ENCODE measurements around the gene CABP1. TPM values are rescaled to one million over a fixed set of nuclear protein-coding genes. Genes with fewer than 3 reads are reported as not detected.
"Not testable (repeated sequence)": the region's sequence is repeated elsewhere in the genome, so short reads cannot be mapped to it uniquely, and the experiment has no call there.

The CABP1 gene
- total and polyA plus RNA-seq, 2 donors (not counting 3 experiments of a cell fraction or from before 2014, with no cell fraction given), result 0.07 to 0.31 TPM

GRCh38 chr12:120602416-120602815, 38.0 kb upstream of the CABP1 start:
- H4K20me1 ChIP-seq (replicated peaks; ENCODE audit: control insufficient read depth, extremely low read depth, insufficient read depth, low read length); H3K79me2 ChIP-seq (ENCODE audit: control insufficient read depth, insufficient read depth, low read length); H3K9ac ChIP-seq (replicated peaks; ENCODE audit: extremely low read depth, insufficient read depth, low read length); H3K4me1 ChIP-seq (ENCODE audit: control insufficient read depth, extremely low read depth, insufficient read depth, low read length); DNase-seq (ENCODE audit: low read depth, low spot score); H3K4me3 ChIP-seq (replicated peaks in 1 of 3; ENCODE audit: insufficient read depth in 1 of 3, low read depth in 1 of 3, low read length in 3 of 3); BruUV-seq (replicated peaks); POLR2A ChIA-PET; H3K27ac ChIP-seq (ENCODE audit: insufficient read depth, low read depth, low read length); H2AFZ ChIP-seq (ENCODE audit: low read depth, low read length); H3K36me3 ChIP-seq (ENCODE audit: control insufficient read depth in 2 of 2, extremely low read depth in 1 of 2, insufficient read depth in 2 of 2, low read length in 2 of 2); FAIRE-seq; H3K9me3 ChIP-seq (replicated peaks; ENCODE audit: control insufficient read depth, insufficient read depth, low read length); H3K9me1 ChIP-seq (replicated peaks; ENCODE audit: control insufficient read depth, extremely low read depth, insufficient read depth, low read length); intact Hi-C loops (cut with micrococcal nuclease); H3K4me2 ChIP-seq (ENCODE audit: insufficient read depth, low read length); H3K27me3 ChIP-seq (ENCODE audit: control insufficient read depth in 2 of 2, insufficient read depth in 2 of 2, low read length in 2 of 2); dilution Hi-C loops (cut with MboI; ENCODE audit: extremely low pct_ligation_motif_present, low sequenced_read_pairs): not testable (repeated sequence)
- CTCF ChIA-PET, result interaction anchor here (0.8 to 1.9 kb wide), 4 partner anchors 23 to 370 kb away, joined by 3 to 6 read pairs (median 4); no protein-coding TSS in a partner anchor

DNA sequence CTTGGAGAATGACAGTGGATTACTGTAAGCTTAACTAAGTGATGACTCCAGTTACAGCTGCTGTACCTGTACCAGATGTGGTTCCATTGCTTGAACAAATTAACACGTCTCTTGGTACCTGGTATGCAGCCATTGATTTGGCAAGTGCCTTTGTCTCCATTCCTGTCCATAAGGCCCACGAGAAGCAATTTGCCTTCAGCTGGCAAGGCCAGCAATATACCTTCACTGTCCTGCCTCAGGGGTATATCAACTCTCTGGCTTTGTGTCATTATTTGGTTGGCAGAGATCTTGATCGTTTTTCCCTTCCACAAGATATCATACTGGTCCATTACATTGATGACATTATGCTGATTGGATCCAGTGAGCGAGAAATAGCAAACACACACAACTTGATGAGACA, 29.9 kb upstream of the CABP1 start:
- H3K4me3 ChIP-seq (replicated peaks in 1 of 3; ENCODE audit: insufficient read depth in 1 of 3, low read depth in 1 of 3, low read length in 3 of 3), result no peak overlapping the region
- H3K27me3 ChIP-seq (ENCODE audit: control insufficient read depth in 2 of 2, insufficient read depth in 2 of 2, low read length in 2 of 2), result peaks cover 5 to 11% of the 10 kb centered on the region in 2 experiments
- no peak overlapping the region for H3K4me2 ChIP-seq (ENCODE audit: insufficient read depth, low read length)
- dilution Hi-C loops (cut with MboI; ENCODE audit: extremely low pct_ligation_motif_present, low sequenced_read_pairs) (no loop called here), intact Hi-C loops (cut with micrococcal nuclease) (no loop called here)
- no peaks in the 10 kb centered on the region for H3K36me3 ChIP-seq (ENCODE audit: control insufficient read depth in 2 of 2, extremely low read depth in 1 of 2, insufficient read depth in 2 of 2, low read length in 2 of 2)
- CTCF ChIA-PET, result no interaction called here
- no peaks in the 10 kb centered on the region for H3K9me3 ChIP-seq (replicated peaks; ENCODE audit: control insufficient read depth, insufficient read depth, low read length)
- H2AFZ ChIP-seq (ENCODE audit: low read depth, low read length), result no peak overlapping the region
- no peaks in the 10 kb centered on the region for H4K20me1 ChIP-seq (replicated peaks; ENCODE audit: control insufficient read depth, extremely low read depth, insufficient read depth, low read length)
- H3K9me1 ChIP-seq (replicated peaks; ENCODE audit: control insufficient read depth, extremely low read depth, insufficient read depth, low read length), result no peaks in the 10 kb centered on the region
- H3K27ac ChIP-seq (ENCODE audit: insufficient read depth, low read depth, low read length), result no peak overlapping the region
- H3K79me2 ChIP-seq (ENCODE audit: control insufficient read depth, insufficient read depth, low read length), result no peaks in the 10 kb centered on the region
- POLR2A ChIA-PET, result interaction anchor here (0.6 kb wide), 1 partner anchor 337 kb away, joined by 4 read pairs; no protein-coding TSS in a partner anchor
- FAIRE-seq (no peak), DNase-seq (ENCODE audit: low read depth, low spot score) (no peak)
- TF ChIP-seq POLR2AphosphoS5 (IDR thresholded peaks at IDR 0.05; ENCODE audit: insufficient read depth, low read depth, low read length), result no peak
- TF ChIP-seq MYC (IDR thresholded peaks at IDR 0.05; ENCODE audit: low read depth, low read length), result no peak
- TF ChIP-seq JUN (IDR thresholded peaks at IDR 0.05; ENCODE audit: borderline replicate concordance, insufficient read depth, insufficient read length, low read depth), result no peak
- no peak for TF ChIP-seq MAX (IDR thresholded peaks at IDR 0.05; ENCODE audit: insufficient read depth, insufficient read length)
- TF ChIP-seq EZH2 (IDR thresholded peaks at IDR 0.05; ENCODE audit: borderline replicate concordance, low read depth, low read length, severe bottlenecking), result no peak
- TF ChIP-seq FOS (IDR thresholded peaks at IDR 0.05; ENCODE audit: borderline replicate concordance, insufficient read depth, low read length), result no peak
- TF ChIP-seq GATA2 (IDR thresholded peaks at IDR 0.05; ENCODE audit: insufficient read depth, insufficient read length, low read depth, low read length), result no peak
- TF ChIP-seq POLR2A (IDR thresholded peaks at IDR 0.05; ENCODE audit: low read depth, low read length), result no peak
- TF ChIP-seq, protein P1, sequence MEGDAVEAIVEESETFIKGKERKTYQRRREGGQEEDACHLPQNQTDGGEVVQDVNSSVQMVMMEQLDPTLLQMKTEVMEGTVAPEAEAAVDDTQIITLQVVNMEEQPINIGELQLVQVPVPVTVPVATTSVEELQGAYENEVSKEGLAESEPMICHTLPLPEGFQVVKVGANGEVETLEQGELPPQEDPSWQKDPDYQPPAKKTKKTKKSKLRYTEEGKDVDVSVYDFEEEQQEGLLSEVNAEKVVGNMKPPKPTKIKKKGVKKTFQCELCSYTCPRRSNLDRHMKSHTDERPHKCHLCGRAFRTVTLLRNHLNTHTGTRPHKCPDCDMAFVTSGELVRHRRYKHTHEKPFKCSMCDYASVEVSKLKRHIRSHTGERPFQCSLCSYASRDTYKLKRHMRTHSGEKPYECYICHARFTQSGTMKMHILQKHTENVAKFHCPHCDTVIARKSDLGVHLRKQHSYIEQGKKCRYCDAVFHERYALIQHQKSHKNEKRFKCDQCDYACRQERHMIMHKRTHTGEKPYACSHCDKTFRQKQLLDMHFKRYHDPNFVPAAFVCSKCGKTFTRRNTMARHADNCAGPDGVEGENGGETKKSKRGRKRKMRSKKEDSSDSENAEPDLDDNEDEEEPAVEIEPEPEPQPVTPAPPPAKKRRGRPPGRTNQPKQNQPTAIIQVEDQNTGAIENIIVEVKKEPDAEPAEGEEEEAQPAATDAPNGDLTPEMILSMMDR (IDR thresholded peaks at IDR 0.05; ENCODE audit: extremely low read depth in 1 of 2, insufficient read depth in 1 of 2, low read depth in 1 of 2, low read length in 2 of 2), result no peak
- no TSS peak for BruUV-seq (replicated peaks)
- H3K4me1 ChIP-seq (ENCODE audit: control insufficient read depth, extremely low read depth, insufficient read depth, low read length), result no peaks in the 10 kb centered on the region
- no peak overlapping the region for H3K9ac ChIP-seq (replicated peaks; ENCODE audit: extremely low read depth, insufficient read depth, low read length)

- POLR2A ChIA-PET, result not testable (repeated sequence)
Measured at GRCh38 chr12:120611534-120611933, 28.9 kb upstream of the CABP1 start.

More at GRCh38 chr12:120611534-120611933, 28.9 kb upstream of the CABP1 start:
- peaks cover 5 to 11% of the 10 kb centered on the region in 2 experiments for H3K27me3 ChIP-seq (ENCODE audit: control insufficient read depth in 2 of 2, insufficient read depth in 2 of 2, low read length in 2 of 2)
- H3K9ac ChIP-seq (replicated peaks; ENCODE audit: extremely low read depth, insufficient read depth, low read length); H3K9me3 ChIP-seq (replicated peaks; ENCODE audit: control insufficient read depth, insufficient read depth, low read length); FAIRE-seq; intact Hi-C loops (cut with micrococcal nuclease); DNase-seq (ENCODE audit: low read depth, low spot score); H3K36me3 ChIP-seq (ENCODE audit: control insufficient read depth in 2 of 2, extremely low read depth in 1 of 2, insufficient read depth in 2 of 2, low read length in 2 of 2); H3K4me2 ChIP-seq (ENCODE audit: insufficient read depth, low read length); CTCF ChIA-PET; H3K79me2 ChIP-seq (ENCODE audit: control insufficient read depth, insufficient read depth, low read length); H4K20me1 ChIP-seq (replicated peaks; ENCODE audit: control insufficient read depth, extremely low read depth, insufficient read depth, low read length); H2AFZ ChIP-seq (ENCODE audit: low read depth, low read length); H3K27ac ChIP-seq (ENCODE audit: insufficient read depth, low read depth, low read length); H3K4me1 ChIP-seq (ENCODE audit: control insufficient read depth, extremely low read depth, insufficient read depth, low read length); dilution Hi-C loops (cut with MboI; ENCODE audit: extremely low pct_ligation_motif_present, low sequenced_read_pairs); H3K4me3 ChIP-seq (replicated peaks in 1 of 3; ENCODE audit: insufficient read depth in 1 of 3, low read depth in 1 of 3, low read length in 3 of 3); BruUV-seq (replicated peaks); H3K9me1 ChIP-seq (replicated peaks; ENCODE audit: control insufficient read depth, extremely low read depth, insufficient read depth, low read length): not testable (repeated sequence)

Data from endothelial cell of umbilical vein (primary cell).